Thyroid gland (tissue), 4 donors: ENCODE results near the gene TMEM37.

Experiments
- POLR2A ChIP-seq, 2 donors: fragments of 450-650 bp; IDR thresholded peaks; one replicate each; pipeline ENCODE4 v1.6.1; 2017; ENCODE audit warnings: antibody characterized with exemption in 2 of 2, mild to moderate bottlenecking in 2 of 2, moderate library complexity in 1 of 2
- TF ChIP-seq, protein P1 (sequence below), 6 experiments: fragments of 200-600 bp in 3 of 6; fragments of 450-650 bp in 3 of 6; sonication (generic) in 3 of 6; IDR thresholded peaks; one replicate each; pipeline ENCODE4 v1.5.1; 2016 to 2019; ENCODE audit warnings: antibody characterized with exemption in 6 of 6, mild to moderate bottlenecking in 2 of 6, inconsistent platforms in 1 of 6, moderate library complexity in 1 of 6

DNA sequence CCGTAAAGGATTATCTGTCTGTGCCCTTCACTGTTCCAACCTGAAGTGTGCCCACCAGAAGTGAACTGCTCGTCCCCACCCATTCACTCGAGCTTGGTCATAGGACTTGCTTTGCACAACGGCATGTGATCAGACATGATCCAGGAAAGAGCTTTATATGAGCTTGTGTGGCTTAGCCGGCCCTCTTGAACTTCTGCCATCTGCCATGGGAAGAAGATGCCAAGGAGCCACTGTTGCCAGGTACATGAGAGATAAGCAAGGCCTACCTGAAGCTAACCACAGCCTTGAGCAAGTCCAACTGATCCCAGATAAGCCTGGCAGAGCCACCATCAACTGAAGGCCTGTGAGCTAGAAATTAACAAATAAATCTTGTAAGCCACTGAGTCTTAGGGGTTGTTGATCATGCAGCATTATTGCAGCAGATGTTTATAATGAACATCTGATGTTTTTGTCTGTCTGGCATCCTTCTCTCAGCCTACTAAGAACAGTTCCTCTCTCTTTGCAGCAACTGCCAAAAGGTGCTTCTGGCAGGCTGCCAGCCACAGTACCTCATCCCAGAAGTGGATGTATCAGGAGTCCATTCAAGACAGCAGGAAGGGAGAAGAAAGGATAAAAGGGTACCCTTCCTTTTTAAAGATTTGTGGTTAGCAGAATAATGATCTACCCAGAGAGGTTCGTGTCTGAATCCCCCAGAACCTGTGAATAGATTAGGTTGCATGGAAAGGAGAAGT, 48.1 kb upstream of the TMEM37 start:
- TF ChIP-seq, protein P1, sequence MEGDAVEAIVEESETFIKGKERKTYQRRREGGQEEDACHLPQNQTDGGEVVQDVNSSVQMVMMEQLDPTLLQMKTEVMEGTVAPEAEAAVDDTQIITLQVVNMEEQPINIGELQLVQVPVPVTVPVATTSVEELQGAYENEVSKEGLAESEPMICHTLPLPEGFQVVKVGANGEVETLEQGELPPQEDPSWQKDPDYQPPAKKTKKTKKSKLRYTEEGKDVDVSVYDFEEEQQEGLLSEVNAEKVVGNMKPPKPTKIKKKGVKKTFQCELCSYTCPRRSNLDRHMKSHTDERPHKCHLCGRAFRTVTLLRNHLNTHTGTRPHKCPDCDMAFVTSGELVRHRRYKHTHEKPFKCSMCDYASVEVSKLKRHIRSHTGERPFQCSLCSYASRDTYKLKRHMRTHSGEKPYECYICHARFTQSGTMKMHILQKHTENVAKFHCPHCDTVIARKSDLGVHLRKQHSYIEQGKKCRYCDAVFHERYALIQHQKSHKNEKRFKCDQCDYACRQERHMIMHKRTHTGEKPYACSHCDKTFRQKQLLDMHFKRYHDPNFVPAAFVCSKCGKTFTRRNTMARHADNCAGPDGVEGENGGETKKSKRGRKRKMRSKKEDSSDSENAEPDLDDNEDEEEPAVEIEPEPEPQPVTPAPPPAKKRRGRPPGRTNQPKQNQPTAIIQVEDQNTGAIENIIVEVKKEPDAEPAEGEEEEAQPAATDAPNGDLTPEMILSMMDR (IDR thresholded peaks at IDR 0.05): no peak
- no peak for TF ChIP-seq POLR2A (IDR thresholded peaks at IDR 0.05)
